ENCODE results near the gene CNST.

Gene CNST

DNA sequence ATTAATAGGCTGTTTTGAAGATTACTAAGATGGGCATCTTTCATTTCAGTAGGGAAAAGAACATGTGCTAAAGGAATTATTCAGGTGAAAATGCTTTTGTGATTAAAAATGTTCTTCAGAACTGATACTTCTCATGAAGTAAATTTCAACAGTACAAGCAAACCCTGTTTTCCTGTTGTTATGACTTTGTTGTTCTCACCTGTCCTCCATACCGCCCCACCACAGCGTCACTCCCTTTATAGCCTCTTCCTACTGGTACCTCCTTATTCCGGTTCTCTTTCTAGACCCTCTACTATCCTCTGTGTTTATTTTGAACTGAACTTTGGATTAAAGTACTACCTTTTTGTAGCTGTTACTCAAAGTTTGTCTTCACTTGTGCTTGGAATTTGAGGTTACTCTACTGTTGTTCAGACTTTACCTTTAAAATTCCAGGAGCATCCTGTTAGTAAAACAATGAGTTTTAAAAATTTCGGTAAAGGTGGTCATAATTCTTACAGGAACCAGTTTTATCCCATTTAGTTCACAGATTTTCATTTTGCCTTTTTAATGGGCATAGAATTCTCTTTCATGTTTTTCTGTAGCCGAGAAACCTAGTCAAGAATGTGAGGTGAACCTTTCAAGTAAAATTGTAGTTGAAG, 10.9 kb downstream of the CNST start:
- TF ChIP-seq EP300 (IDR thresholded peaks at IDR 0.05; ENCODE audit: borderline replicate concordance) (no peak), FOXM1 (IDR thresholded peaks at IDR 0.05; ENCODE audit: borderline replicate concordance, low read depth) (no peak), TEAD4 (IDR thresholded peaks at IDR 0.05) (no peak), EGR1 (IDR thresholded peaks at IDR 0.05) (no peak), TAF1 (IDR thresholded peaks at IDR 0.05; ENCODE audit: low read depth) (no peak), ZBTB7A (IDR thresholded peaks at IDR 0.05; ENCODE audit: low read depth) (no peak), CEBPB (IDR thresholded peaks at IDR 0.05) (no peak), NFIC (IDR thresholded peaks at IDR 0.05) (no peak), CREB1 (IDR thresholded peaks at IDR 0.05; ENCODE audit: low read depth) (no peak), YY1 (IDR thresholded peaks at IDR 0.05; ENCODE audit: low read depth) (no peak), TCF12 (IDR thresholded peaks at IDR 0.05; ENCODE audit: low read depth) (no peak), RAD21 (IDR thresholded peaks at IDR 0.05; ENCODE audit: low read depth) (no peak)
- TF ChIP-seq, protein P1, sequence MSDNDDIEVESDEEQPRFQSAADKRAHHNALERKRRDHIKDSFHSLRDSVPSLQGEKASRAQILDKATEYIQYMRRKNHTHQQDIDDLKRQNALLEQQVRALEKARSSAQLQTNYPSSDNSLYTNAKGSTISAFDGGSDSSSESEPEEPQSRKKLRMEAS (IDR thresholded peaks at IDR 0.05): no peak
- TF ChIP-seq, protein P2, sequence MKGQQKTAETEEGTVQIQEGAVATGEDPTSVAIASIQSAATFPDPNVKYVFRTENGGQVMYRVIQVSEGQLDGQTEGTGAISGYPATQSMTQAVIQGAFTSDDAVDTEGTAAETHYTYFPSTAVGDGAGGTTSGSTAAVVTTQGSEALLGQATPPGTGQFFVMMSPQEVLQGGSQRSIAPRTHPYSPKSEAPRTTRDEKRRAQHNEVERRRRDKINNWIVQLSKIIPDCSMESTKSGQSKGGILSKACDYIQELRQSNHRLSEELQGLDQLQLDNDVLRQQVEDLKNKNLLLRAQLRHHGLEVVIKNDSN (IDR thresholded peaks at IDR 0.05): no peak
- TF ChIP-seq, protein P3, sequence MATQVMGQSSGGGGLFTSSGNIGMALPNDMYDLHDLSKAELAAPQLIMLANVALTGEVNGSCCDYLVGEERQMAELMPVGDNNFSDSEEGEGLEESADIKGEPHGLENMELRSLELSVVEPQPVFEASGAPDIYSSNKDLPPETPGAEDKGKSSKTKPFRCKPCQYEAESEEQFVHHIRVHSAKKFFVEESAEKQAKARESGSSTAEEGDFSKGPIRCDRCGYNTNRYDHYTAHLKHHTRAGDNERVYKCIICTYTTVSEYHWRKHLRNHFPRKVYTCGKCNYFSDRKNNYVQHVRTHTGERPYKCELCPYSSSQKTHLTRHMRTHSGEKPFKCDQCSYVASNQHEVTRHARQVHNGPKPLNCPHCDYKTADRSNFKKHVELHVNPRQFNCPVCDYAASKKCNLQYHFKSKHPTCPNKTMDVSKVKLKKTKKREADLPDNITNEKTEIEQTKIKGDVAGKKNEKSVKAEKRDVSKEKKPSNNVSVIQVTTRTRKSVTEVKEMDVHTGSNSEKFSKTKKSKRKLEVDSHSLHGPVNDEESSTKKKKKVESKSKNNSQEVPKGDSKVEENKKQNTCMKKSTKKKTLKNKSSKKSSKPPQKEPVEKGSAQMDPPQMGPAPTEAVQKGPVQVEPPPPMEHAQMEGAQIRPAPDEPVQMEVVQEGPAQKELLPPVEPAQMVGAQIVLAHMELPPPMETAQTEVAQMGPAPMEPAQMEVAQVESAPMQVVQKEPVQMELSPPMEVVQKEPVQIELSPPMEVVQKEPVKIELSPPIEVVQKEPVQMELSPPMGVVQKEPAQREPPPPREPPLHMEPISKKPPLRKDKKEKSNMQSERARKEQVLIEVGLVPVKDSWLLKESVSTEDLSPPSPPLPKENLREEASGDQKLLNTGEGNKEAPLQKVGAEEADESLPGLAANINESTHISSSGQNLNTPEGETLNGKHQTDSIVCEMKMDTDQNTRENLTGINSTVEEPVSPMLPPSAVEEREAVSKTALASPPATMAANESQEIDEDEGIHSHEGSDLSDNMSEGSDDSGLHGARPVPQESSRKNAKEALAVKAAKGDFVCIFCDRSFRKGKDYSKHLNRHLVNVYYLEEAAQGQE (IDR thresholded peaks at IDR 0.05; ENCODE audit: low read depth): no peak

DNA sequence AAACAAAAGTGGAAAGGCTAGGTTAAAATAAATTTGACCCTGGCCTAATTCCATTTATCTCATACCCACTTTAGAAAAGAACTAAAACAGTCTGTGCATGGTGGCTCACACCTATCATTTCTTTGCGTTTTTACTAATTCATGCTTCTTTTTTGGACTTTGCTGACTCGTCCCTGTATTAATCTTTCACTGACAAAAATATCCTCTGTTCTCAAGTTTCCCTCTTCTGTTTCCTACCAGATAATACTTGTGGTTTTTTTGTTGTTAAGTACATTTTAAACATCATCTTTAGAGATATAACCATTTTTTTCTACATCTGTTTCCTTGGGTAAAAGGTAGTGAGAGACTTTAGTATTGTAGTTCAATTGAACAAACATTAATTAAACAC, 11.5 kb downstream of the CNST start:
- TF ChIP-seq RAD21 (IDR thresholded peaks at IDR 0.05; ENCODE audit: low read depth) (no peak), CEBPB (IDR thresholded peaks at IDR 0.05) (no peak)

DNA sequence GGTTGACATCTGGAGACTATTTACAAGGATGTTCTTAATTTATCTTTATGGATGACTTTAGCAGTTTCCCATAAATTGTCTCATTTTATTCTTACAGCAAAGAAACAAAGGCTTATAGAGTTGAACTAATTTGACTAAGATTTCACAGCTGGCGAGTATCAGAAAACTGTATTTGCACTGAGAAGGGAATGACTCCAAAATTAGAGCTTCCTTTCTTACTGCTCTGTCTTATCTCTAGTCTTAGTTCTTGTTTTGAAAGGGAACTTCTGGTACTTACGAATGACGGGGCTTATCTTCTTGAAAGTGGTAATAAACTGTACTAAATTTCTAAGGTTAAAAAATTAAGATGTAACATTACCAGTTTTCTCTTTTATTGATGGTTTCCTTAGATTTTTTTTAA, 13.6 kb downstream of the CNST start:
- TF ChIP-seq TEAD4 (IDR thresholded peaks at IDR 0.05) (no peak), ZBTB7A (IDR thresholded peaks at IDR 0.05; ENCODE audit: low read depth) (no peak), RAD21 (IDR thresholded peaks at IDR 0.05; ENCODE audit: low read depth) (no peak), EP300 (IDR thresholded peaks at IDR 0.05; ENCODE audit: borderline replicate concordance) (no peak), YY1 (IDR thresholded peaks at IDR 0.05; ENCODE audit: low read depth) (no peak), NFIC (IDR thresholded peaks at IDR 0.05) (no peak), EGR1 (IDR thresholded peaks at IDR 0.05) (no peak), FOXM1 (IDR thresholded peaks at IDR 0.05; ENCODE audit: borderline replicate concordance, low read depth) (no peak), TCF12 (IDR thresholded peaks at IDR 0.05; ENCODE audit: low read depth) (no peak), CEBPB (IDR thresholded peaks at IDR 0.05) (no peak), TAF1 (IDR thresholded peaks at IDR 0.05; ENCODE audit: low read depth) (no peak), CREB1 (IDR thresholded peaks at IDR 0.05; ENCODE audit: low read depth) (no peak)
- TF ChIP-seq, protein P2 (IDR thresholded peaks at IDR 0.05): no peak
- TF ChIP-seq, protein P1 (IDR thresholded peaks at IDR 0.05): no peak
- TF ChIP-seq, protein P3 (IDR thresholded peaks at IDR 0.05; ENCODE audit: low read depth): no peak

DNA sequence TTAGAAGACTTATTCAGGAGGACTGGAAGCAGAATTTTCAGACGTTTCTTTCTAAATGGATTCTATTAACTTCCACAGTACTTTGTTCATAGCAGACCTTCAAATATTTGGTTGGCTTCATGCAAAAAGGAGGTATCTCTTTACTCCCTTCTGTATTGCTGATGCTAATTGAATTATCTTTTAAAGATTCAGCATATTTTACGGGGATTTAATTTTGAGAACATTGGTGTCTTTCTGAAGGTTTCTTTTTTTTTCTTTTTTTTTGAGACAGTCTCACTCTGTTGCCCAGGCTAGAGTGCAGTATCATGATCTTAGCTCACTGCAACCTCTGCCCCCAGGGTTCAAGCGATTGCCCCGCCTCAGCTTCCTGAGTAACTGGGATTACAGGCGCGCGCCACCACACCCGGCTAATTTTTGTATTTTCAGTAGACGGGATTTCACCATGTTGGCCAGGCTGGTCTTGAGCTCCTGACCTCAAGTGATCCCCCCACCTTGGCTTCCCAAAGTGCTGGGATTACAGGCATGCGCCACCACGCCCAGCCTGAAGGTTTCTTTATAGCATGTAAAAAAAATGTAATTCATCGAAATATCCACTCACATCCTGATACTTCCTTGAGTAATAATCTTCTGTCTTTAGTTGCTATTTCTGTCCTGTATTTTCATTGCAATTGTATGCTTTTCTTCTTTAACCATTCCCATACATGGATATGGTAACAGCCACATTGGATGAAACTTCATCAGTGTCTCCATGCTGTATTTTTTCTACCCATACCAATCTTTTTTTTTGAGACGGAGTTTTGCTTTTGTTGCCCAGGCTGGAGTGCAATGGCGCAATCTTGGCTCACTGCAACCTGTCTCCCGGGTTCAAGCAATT, 14.5 kb downstream of the CNST start:
- no peak for TF ChIP-seq EGR1 (IDR thresholded peaks at IDR 0.05)
- TF ChIP-seq, protein P3 (IDR thresholded peaks at IDR 0.05; ENCODE audit: low read depth): no peak
- TF ChIP-seq CEBPB (IDR thresholded peaks at IDR 0.05): no peak
- TF ChIP-seq FOXM1 (IDR thresholded peaks at IDR 0.05; ENCODE audit: borderline replicate concordance, low read depth): no peak
- TF ChIP-seq, protein P1 (IDR thresholded peaks at IDR 0.05): no peak
- no peak for TF ChIP-seq TAF1 (IDR thresholded peaks at IDR 0.05; ENCODE audit: low read depth)
- TF ChIP-seq ZBTB7A (IDR thresholded peaks at IDR 0.05; ENCODE audit: low read depth): no peak
- no peak for TF ChIP-seq CREB1 (IDR thresholded peaks at IDR 0.05; ENCODE audit: low read depth)
- TF ChIP-seq NFIC (IDR thresholded peaks at IDR 0.05): no peak
- TF ChIP-seq, protein P2 (IDR thresholded peaks at IDR 0.05): no peak
- no peak for TF ChIP-seq EP300 (IDR thresholded peaks at IDR 0.05; ENCODE audit: borderline replicate concordance)
- TF ChIP-seq TEAD4 (IDR thresholded peaks at IDR 0.05): no peak
- TF ChIP-seq RAD21 (IDR thresholded peaks at IDR 0.05; ENCODE audit: low read depth): no peak
- no peak for TF ChIP-seq TCF12 (IDR thresholded peaks at IDR 0.05; ENCODE audit: low read depth)
- no peak for TF ChIP-seq YY1 (IDR thresholded peaks at IDR 0.05; ENCODE audit: low read depth)
